ENCODE results near the gene P2RY12.

- TF ChIP-seq, protein P1, sequence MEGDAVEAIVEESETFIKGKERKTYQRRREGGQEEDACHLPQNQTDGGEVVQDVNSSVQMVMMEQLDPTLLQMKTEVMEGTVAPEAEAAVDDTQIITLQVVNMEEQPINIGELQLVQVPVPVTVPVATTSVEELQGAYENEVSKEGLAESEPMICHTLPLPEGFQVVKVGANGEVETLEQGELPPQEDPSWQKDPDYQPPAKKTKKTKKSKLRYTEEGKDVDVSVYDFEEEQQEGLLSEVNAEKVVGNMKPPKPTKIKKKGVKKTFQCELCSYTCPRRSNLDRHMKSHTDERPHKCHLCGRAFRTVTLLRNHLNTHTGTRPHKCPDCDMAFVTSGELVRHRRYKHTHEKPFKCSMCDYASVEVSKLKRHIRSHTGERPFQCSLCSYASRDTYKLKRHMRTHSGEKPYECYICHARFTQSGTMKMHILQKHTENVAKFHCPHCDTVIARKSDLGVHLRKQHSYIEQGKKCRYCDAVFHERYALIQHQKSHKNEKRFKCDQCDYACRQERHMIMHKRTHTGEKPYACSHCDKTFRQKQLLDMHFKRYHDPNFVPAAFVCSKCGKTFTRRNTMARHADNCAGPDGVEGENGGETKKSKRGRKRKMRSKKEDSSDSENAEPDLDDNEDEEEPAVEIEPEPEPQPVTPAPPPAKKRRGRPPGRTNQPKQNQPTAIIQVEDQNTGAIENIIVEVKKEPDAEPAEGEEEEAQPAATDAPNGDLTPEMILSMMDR (conservative IDR thresholded peaks at IDR 0.05; ENCODE audit: low read length), result no peak
- no peak for TF ChIP-seq EZH2phosphoT487 (IDR thresholded peaks at IDR 0.05; ENCODE audit: borderline replicate concordance)
Observed at GRCh38 chr3:151305060-151305774, 79.3 kb downstream of the P2RY12 start.
